Measurements from ENCODE around the gene QDPR.
A peak's percentile ranks its signal among the peaks of the same experiment; 100 is the strongest.

- TF ChIP-seq CTCF (IDR thresholded peaks at IDR 0.05) (peak in 5 of 6 experiments; percentile 32 to 61 (median 39)), POLR2A (IDR thresholded peaks at IDR 0.05) (no peak)
Measured at GRCh38 chr4:17468619-17469221, 43.2 kb downstream of the QDPR start.

All from adrenal gland (tissue), 5 donors.